ENCODE results near the gene APBB1IP.
"Not testable (repeated sequence)": the region's sequence is repeated elsewhere in the genome, so short reads cannot be mapped to it uniquely, and the experiment has no call there.

- TF ChIP-seq, protein P1, sequence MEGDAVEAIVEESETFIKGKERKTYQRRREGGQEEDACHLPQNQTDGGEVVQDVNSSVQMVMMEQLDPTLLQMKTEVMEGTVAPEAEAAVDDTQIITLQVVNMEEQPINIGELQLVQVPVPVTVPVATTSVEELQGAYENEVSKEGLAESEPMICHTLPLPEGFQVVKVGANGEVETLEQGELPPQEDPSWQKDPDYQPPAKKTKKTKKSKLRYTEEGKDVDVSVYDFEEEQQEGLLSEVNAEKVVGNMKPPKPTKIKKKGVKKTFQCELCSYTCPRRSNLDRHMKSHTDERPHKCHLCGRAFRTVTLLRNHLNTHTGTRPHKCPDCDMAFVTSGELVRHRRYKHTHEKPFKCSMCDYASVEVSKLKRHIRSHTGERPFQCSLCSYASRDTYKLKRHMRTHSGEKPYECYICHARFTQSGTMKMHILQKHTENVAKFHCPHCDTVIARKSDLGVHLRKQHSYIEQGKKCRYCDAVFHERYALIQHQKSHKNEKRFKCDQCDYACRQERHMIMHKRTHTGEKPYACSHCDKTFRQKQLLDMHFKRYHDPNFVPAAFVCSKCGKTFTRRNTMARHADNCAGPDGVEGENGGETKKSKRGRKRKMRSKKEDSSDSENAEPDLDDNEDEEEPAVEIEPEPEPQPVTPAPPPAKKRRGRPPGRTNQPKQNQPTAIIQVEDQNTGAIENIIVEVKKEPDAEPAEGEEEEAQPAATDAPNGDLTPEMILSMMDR (IDR thresholded peaks at IDR 0.05; ENCODE audit: insufficient read depth, low read length, poor library complexity, severe bottlenecking) = not testable (repeated sequence)
- not testable (repeated sequence) for TF ChIP-seq EZH2phosphoT487 (conservative IDR thresholded peaks at IDR 0.05; ENCODE audit: low read length)
These were observed 166.4 kb downstream of the APBB1IP start for GRCh38 chr10:26604320-26605093.
